ENCODE measurements around the gene RAB3GAP2.

DNA sequence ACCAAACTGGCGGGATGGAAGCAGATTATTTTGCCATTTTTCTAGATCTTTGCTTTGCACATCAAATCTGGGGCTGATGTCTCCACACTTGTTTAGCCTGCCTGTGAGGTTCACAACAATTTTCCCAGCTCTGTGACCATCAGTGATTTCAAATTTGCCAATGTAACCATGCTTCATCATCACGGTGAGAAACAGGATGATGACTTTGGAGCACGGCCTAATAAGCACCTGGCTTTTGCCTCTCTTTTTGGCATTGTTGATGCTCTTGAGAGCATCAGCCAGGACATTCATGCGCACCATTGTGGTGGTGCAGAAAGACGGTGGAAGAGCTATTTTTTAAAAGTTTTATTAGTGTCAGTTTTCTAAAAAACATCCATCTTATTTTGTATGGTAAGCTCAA is 128.2 kb downstream of the RAB3GAP2 start:
- no peak for TF ChIP-seq EP300 (IDR thresholded peaks at IDR 0.05; ENCODE audit: borderline replicate concordance)
- TF ChIP-seq FOXM1 (IDR thresholded peaks at IDR 0.05; ENCODE audit: borderline replicate concordance, low read depth) = no peak
